SK-N-SH treated with all-trans-retinoic acid at 6 μM for 48 hours (cell line): Measurements from ENCODE around the gene CCDC57.

Experiments
- ARNTL ChIP-seq: fragments of 450-650 bp; formaldehyde crosslinking; IDR thresholded peaks from 2 replicates; pipeline ENCODE4 v1.5.0; 2020; ENCODE audit warnings: low read depth, mild to moderate bottlenecking, moderate library complexity, borderline replicate concordance
- CREB5 ChIP-seq: fragments of 250-450 bp; sonication (Bioruptor Pico); IDR thresholded peaks from 2 replicates; pipeline ENCODE4 v1.5.1; 2020; ENCODE audit warnings: low read depth, mild to moderate bottlenecking, moderate library complexity
- CSDC2 ChIP-seq: fragments of 250-450 bp; sonication (Bioruptor Pico); IDR thresholded peaks from 2 replicates; pipeline ENCODE4 v1.5.0; 2020; ENCODE audit warnings: mild to moderate bottlenecking, moderate library complexity
- ESRRG ChIP-seq: fragments of 250-450 bp; sonication (Bioruptor Pico); IDR thresholded peaks from 2 replicates; pipeline ENCODE4 v1.6.1; 2021; ENCODE audit warnings: mild to moderate bottlenecking
- ISL1 ChIP-seq: fragments of 250-450 bp; sonication (Bioruptor Pico); IDR thresholded peaks from 2 replicates; pipeline ENCODE4 v2.1.2; 2022; ENCODE audit warnings: mild to moderate bottlenecking, moderate library complexity
- PATZ1 ChIP-seq: fragments of 250-450 bp; sonication (Bioruptor Pico); IDR thresholded peaks from 2 replicates; pipeline ENCODE4 v1.8.0; 2020; ENCODE audit warnings: mild to moderate bottlenecking, moderate library complexity, borderline replicate concordance
- POU6F1 ChIP-seq: fragments of 250-450 bp; sonication (Bioruptor Pico); IDR thresholded peaks from 2 replicates; pipeline ENCODE4 v1.8.0; 2021; ENCODE audit warnings: low read depth, mild to moderate bottlenecking, moderate library complexity, borderline replicate concordance
- RARB ChIP-seq: fragments of 250-450 bp; sonication (Bioruptor Pico); IDR thresholded peaks from 2 replicates; pipeline ENCODE4 v1.8.0; 2021; ENCODE audit warnings: mild to moderate bottlenecking, moderate library complexity
- SNAI2 ChIP-seq: fragments of 250-450 bp; sonication (Bioruptor Pico); IDR thresholded peaks from 2 replicates; pipeline ENCODE4 v1.5.0; 2020; ENCODE audit warnings: mild to moderate bottlenecking, moderate library complexity
- ZC3H10 ChIP-seq: fragments of 250-450 bp; sonication (Bioruptor Pico); IDR thresholded peaks from 2 replicates; pipeline ENCODE4 v1.5.1; 2021; ENCODE audit warnings: mild to moderate bottlenecking, moderate library complexity
- ZFP3 ChIP-seq: fragments of 250-450 bp; sonication (Bioruptor Pico); IDR thresholded peaks from 2 replicates; pipeline ENCODE4 v1.5.0; 2020; ENCODE audit warnings: mild to moderate bottlenecking, moderate library complexity
- ZFP30 ChIP-seq: fragments of 450-650 bp; formaldehyde crosslinking; IDR thresholded peaks from 2 replicates; pipeline ENCODE4 v1.5.0; 2022; ENCODE audit warnings: mild to moderate bottlenecking, moderate library complexity
- ZNF70 ChIP-seq: fragments of 450-650 bp; formaldehyde crosslinking; IDR thresholded peaks from 2 replicates; pipeline ENCODE4 v1.5.0; 2020; ENCODE audit warnings: mild to moderate bottlenecking, moderate library complexity
- ZNF8 ChIP-seq: fragments of 450-650 bp; formaldehyde crosslinking; IDR thresholded peaks from 2 replicates; pipeline ENCODE4 v1.5.0; 2020; ENCODE audit warnings: mild to moderate bottlenecking, moderate library complexity

GRCh38 chr17:82108496-82108945, 104.1 kb downstream of the CCDC57 start:
- TF ChIP-seq CREB5 (no peak), ZFP30 (CRISPR knock-in tag) (no peak), PATZ1 (CRISPR knock-in tag) (no peak), POU6F1 (CRISPR knock-in tag) (no peak), CSDC2 (CRISPR knock-in tag) (no peak), SNAI2 (CRISPR knock-in tag) (no peak), ZFP3 (CRISPR knock-in tag) (no peak), RARB (no peak), ZC3H10 (CRISPR knock-in tag) (no peak), ZNF8 (CRISPR knock-in tag) (no peak), ISL1 (CRISPR knock-in tag) (no peak), ESRRG (CRISPR knock-in tag) (no peak), ARNTL (no peak), ZNF70 (no peak)
